HG03439 (cell line): ENCODE measurements around the gene PCCA.
"Not testable (repeated sequence)": the region's sequence is repeated elsewhere in the genome, so short reads cannot be mapped to it uniquely, and the experiment has no call there.

Source experiments
- ATAC-seq: cut with Tn5 transposase; IDR thresholded peaks from one replicate; pipeline ENCODE4 v1.9.1; 2021; ENCODE audit warnings: mild to moderate bottlenecking, moderate library complexity; ENCODE audit not compliant: unreplicated experiment

The PCCA gene

GRCh38 chr13:100231176-100231575 is 142.3 kb downstream of the PCCA start:
- ATAC-seq = no peak

- ATAC-seq = no peak
Measured at GRCh38 chr13:100234006-100234405, 145.1 kb downstream of the PCCA start.

- no peak for ATAC-seq
Measured at GRCh38 chr13:100234524-100235136, 145.7 kb downstream of the PCCA start.

GRCh38 chr13:100235311-100235901 is 146.5 kb downstream of the PCCA start:
- ATAC-seq = no peak

GRCh38 chr13:100240109-100240779 is 151.4 kb downstream of the PCCA start:
- no peak for ATAC-seq

- no peak for ATAC-seq
Measured at GRCh38 chr13:100244431-100244830, 155.5 kb downstream of the PCCA start.

- no peak for ATAC-seq
Measured at GRCh38 chr13:100245104-100245503, 156.2 kb downstream of the PCCA start.

- ATAC-seq = no peak
Measured at GRCh38 chr13:100247937-100248336, 159.0 kb downstream of the PCCA start.

- ATAC-seq = no peak
Measured at GRCh38 chr13:100254002-100254401, 165.1 kb downstream of the PCCA start.

GRCh38 chr13:100262404-100262803 is 173.5 kb downstream of the PCCA start:
- ATAC-seq = no peak

GRCh38 chr13:100266026-100266425 is 177.1 kb downstream of the PCCA start:
- ATAC-seq = no peak

GRCh38 chr13:100269837-100270236 is 180.9 kb downstream of the PCCA start:
- no peak for ATAC-seq

GRCh38 chr13:100273138-100273537 is 184.2 kb downstream of the PCCA start:
- no peak for ATAC-seq

- no peak for ATAC-seq
Measured at GRCh38 chr13:100273552-100273951, 184.7 kb downstream of the PCCA start.

- ATAC-seq = no peak
Measured at GRCh38 chr13:100274942-100275506, 186.1 kb downstream of the PCCA start.

GRCh38 chr13:100275746-100276145 is 186.9 kb downstream of the PCCA start:
- no peak for ATAC-seq

- ATAC-seq = no peak
Measured at GRCh38 chr13:100280681-100281080, 191.8 kb downstream of the PCCA start.

- not testable (repeated sequence) for ATAC-seq
Measured at GRCh38 chr13:100282306-100282705, 193.4 kb downstream of the PCCA start.

GRCh38 chr13:100290165-100290801 is 201.4 kb downstream of the PCCA start:
- no peak for ATAC-seq

GRCh38 chr13:100291624-100292023 is 202.7 kb downstream of the PCCA start:
- no peak for ATAC-seq

GRCh38 chr13:100297413-100297812 is 208.5 kb downstream of the PCCA start:
- ATAC-seq = no peak
